Activated CD4-positive, alpha-beta T cell treated with anti-CD3 and anti-CD28 coated beads, Interleukin-2, amount 50 U/mL, for 16 hours (primary cell): ENCODE data around the gene P2RY12.
A peak's percentile ranks its signal among the peaks of the same experiment; 100 is the strongest.

Experiments
- DNase-seq: peaks from one replicate; pipeline ENCODE4 v3.0.0-alpha.2; 2020

The P2RY12 gene

DNA sequence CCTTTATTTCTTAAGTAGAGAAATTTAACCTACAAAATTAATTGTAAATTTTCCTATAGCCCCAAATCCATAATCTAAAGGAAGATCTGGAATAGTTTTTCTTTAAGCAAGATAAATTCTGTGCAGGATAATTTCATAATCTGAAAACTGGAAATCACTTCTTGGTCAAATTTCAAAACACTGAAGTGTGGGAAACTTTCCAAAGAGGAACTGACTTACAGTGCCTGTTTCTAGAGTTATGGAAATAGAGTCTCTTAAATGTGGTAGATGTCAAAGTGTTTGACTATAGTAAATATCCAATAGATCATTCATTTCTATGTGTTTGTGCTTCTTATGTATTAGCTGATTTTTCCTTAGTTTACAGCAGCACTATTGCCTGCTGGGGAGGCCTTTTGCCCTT, 53.7 kb downstream of the P2RY12 start:
- no peak for DNase-seq

DNA sequence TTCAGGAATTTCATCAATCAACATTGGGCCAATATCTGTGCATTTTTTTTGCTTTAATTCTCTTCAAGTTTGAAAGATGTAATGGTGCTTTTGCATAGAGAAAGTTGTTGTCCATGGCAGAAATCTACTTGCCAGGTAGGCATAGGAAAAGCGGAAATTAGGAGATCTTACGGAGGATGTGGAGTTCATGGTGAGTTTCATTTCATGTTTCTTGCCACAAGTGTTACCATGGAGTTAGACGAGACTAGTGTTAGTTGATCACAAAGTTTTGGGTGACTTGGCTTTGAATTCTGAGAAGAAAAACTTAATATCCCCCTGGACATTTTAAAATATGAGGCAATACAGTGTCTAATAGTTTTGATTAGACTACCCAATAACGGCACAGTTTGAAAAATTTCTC, 54.2 kb downstream of the P2RY12 start:
- DNase-seq: no peak

- DNase-seq: no peak
Observed at GRCh38 chr3:151329363-151329762, 55.2 kb downstream of the P2RY12 start, which contains the start of gene P2RY13. P2RY13 (minus strand) TSS chr3:151329549; CDS start chr3:151329528, 21 bp downstream.

DNA sequence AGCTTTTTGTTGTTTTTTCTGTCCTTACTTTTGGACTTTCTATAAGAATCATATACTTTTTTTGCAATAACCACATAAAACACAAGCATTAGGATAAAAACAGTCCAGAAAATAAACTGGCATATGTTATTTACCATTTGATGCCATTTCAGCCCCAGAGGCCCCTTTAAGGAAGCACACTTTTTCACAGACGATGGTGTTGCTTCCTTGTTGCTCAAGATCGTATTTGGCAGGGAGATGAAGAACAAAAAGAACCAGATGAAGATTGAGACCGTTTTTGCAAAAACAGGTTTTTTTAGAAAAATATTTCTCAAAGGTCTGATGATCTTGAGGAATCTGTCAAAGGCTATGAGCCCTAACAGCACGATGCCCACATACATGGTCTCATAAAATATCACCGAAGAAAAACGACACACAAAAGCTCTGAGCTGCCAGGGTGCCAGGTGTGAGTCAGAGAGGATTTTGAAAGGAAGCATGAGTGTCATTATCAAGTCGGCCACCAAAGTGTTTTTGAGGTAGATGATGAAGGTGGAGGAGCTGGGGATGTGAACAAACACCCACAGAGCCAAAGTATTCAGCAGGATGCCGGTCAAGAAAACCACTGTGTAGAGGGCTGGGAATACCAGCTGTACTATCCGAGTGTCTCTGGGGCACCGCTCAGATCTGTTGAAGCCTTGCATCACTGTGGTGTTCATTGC, 56.1 kb downstream of the P2RY12 start:
- peak; percentile 53 for DNase-seq

DNA sequence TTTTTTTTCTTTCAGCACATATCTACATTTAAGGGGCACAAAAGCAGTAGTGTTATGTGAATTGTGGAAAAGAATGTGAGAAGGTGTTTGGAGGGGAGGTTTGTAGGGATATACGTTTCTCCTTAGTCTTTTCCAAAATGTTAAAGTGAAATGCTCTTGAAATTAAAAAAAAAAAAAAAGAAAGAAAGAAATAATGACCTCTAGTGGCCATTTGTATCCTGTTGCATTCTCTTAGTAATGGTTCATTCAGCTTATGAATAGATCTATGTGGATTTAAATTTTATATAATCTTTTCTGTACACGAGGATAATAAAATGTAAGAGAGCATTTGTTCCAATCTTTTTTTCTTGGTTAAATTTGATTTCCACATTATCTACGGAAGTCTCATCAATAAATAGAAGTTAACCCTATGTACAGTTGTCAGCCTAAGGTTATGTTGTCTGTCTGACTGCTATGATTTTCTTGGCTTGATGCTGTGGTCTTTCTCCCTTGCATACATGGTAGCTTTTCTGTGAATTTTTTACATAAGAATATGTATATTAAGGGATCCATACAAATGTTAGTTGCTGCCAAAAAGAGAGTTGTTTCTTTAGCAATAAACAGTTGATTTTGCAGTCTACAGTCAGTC, 56.9 kb downstream of the P2RY12 start:
- no peak for DNase-seq

GRCh38 chr3:151322511-151322910, 62.0 kb downstream of the P2RY12 start:
- no peak for DNase-seq

- DNase-seq: no peak
Observed at GRCh38 chr3:151321526-151321925, 63.0 kb downstream of the P2RY12 start.

GRCh38 chr3:151320131-151320530, 64.4 kb downstream of the P2RY12 start:
- DNase-seq: no peak

DNA sequence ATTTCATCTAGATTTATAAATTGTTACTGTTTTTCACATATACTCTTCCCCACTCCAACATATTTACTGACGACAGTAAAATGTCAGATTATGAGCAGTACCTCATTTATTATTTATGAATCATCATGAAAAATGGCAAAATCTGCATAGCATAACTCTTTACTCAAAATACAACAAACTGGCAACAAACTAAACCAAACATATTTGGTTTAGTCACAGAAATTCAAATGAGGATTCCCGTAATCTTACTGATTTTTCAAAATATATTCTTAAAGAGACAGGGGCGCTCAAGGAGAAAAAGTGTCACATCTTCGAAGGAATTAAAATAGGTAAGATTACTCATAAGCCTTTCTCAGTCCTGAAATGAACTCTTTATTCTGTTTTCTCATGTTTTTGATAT, 64.9 kb downstream of the P2RY12 start:
- DNase-seq: peak; percentile 55

- DNase-seq: no peak
Observed at GRCh38 chr3:151318991-151319390, 65.6 kb downstream of the P2RY12 start.

DNA sequence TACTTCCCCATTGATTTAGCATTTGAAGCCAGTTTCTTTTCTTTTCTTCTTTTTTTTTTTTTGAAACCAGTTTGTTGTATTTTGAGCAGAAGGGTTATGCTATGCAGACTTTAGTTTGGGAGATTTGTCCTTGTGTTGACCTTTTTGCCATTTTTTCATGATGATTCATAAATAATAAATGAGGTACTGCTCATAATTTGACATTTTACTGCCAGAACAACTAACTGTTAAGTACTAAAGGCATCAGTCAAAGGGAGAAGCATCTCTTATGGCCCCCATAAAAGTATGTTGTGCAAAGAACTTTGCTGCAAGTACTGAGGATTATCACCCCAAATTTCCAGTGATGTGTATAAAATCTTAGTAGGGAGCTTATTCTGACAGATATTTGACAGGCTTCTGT, 66.2 kb downstream of the P2RY12 start:
- no peak for DNase-seq

GRCh38 chr3:151316267-151316991, 68.1 kb downstream of the P2RY12 start, which contains the start of gene GPR87:
GPR87 (minus strand) TSS chr3:151316820; CDS start chr3:151300100, 16,720 bp downstream.
- DNase-seq: peak; percentile 80

GRCh38 chr3:151315846-151316245, 68.7 kb downstream of the P2RY12 start:
- no peak for DNase-seq

DNA sequence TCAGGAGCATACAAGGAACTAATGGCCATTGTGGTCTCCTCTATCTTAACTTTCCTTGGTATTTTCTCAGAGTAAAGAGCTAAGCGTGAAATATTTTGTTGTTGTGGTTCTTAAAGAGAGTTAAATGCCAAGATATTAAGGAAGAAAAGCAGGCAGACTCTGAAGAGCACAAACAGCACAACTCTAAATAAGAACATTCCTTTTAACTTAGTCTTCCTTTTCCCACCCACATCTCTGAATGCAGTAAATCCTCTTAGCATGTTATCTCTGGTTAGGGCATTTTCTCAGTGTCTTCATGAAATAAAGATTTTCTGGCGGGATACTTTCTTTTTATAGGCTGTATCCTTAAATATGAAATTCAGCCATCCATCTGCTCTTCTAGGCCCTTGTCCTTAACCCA, 69.4 kb downstream of the P2RY12 start:
- no peak for DNase-seq

- DNase-seq: no peak
Observed at GRCh38 chr3:151314593-151314992, 70.0 kb downstream of the P2RY12 start.

DNA sequence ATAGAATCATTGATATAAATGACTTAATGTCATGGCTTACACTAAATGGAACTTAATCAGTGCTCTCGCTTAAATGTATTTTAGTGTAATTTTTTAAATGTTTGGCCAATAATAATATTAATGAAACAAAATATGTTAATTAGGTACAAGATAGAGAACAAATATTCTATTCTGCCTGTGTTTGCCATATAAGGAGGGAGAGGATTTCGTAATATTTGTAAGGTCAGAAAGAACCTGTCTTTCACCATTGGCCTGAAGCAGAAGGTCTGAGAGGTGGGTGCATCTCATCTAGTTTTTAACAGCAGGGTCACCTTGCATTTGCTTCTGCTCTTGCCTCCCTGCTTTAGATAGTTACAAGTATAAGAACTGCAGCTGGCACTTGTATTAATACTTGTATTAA, 70.4 kb downstream of the P2RY12 start:
- no peak for DNase-seq

GRCh38 chr3:151312972-151313371, 71.6 kb downstream of the P2RY12 start:
- DNase-seq: no peak

GRCh38 chr3:151309566-151309965, 75.0 kb downstream of the P2RY12 start:
- no peak for DNase-seq

- DNase-seq: peak; percentile 54
Observed at GRCh38 chr3:151307583-151308488, 76.7 kb downstream of the P2RY12 start.

DNA sequence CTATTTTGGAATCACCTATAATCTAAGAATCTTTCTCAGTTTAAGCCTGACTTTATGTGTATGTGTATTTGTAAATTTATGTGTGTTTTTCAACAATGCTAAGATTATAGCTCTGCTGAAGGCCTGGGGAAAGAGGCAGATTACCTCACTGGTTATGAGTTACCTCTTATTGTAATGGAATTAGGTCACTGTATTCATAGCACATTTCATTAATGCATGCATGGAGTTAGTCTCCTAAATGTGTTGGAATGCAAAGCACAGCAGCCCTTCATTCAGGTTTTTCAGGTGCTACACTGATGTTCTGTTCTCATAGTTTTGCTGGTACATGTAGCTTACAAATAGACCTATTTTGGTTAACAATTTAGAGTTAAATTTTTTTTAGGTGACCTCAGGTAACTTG, 77.4 kb downstream of the P2RY12 start:
- no peak for DNase-seq

GRCh38 chr3:151306168-151306810, 78.3 kb downstream of the P2RY12 start:
- DNase-seq: peak; percentile 28

- no peak for DNase-seq
Observed at GRCh38 chr3:151305775-151306151, 78.8 kb downstream of the P2RY12 start.
